Suppressor macrophage treated with lipopolysaccharide for 1 hour (primary cell): Measurements from ENCODE around the gene INTS7.
"Not testable (repeated sequence)": the region's sequence is repeated elsewhere in the genome, so short reads cannot be mapped to it uniquely, and the experiment has no call there.

ENCODE experiments used
- DNase-seq, 3 donors: peaks; one replicate each; pipeline ENCODE4 v3.0.0-alpha.2; 2020 to 2022

INTS7 gene

DNA sequence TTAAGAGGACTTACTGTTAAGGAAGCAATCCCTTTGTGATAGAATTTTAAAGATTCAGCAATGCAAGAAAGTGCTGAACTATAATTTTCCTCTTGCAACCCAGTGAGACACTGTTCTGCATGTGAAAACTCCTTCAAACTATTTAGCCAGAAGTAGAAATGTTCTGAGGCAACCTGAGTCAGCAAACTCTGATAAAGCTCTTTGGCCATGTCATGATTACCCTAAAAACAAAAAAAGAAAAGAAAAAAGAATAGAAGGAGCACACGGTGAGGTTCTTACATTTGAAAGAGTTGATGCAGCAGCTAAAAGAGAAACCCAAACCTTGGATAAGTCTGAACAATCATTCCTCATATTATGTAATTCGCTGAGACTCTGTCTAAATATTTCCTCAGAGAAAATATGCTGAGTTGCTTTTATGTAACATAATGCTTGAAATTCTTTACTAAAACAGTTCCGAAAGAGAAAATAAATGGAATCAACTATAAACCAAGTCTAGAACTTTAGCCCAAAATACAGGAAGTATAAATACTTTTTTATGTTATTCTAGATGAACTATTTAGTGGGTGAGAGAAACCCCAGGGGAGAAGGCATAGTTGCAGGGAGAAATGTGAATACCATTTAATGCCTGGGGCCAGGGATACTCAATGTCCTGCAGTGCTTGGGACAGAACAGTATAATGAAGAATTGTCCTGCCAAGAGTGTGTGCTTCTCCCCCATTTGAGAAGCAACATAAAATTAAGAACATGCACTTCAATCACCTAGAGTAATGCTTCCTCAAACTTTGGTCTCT, 60.0 kb downstream of the INTS7 start:
- peak in 1 of 3 donors; percentile 4 for DNase-seq

DNA sequence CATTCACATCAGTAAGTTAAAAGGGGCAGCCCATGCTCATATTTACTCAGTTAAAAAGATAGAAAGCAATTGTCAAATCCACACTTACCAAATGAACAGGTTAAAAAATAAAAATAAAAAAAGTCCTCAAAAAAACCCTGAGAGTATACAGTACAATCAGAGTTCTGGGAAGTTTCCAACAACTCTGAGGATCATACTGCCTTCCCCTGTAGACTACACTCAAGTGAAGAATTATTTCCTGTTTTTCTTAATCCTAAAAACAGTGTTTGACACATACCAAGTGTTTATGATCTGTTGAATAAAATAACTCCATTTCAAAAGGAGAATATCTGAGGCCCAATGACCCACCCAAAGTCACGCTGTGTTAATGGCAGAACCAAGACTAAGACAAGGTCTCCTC, 61.8 kb downstream of the INTS7 start:
- no peak for DNase-seq

DNA sequence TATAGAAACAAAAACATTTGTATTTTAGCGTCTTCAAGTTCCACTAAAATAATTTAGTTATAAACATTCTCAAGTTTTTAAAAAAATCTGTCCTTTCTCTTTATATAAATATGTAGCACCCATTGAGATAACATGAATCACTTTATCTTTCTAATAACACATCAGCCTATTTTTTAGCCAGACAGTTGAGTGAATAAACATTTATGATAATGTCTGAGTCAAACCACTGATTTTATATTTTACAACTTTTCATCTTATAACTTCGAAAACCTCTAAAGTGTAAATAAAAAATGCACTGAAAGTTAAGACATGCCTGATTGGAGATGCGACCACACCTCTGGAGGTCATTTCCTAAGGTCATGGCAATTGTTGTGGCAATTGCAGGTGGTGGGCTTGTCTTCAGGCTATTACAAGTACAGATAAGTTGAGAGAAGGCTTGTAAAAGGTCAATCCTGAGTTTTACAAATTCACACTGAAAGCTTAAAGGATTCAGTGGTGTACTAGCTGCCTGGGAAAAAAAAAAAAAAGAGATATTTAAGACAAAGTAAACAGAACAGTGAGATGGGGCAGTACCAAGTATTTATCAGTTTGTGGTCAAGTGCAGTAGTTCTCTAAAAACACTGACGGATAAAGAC, 67.0 kb downstream of the INTS7 start:
- DNase-seq, result no peak

DNA sequence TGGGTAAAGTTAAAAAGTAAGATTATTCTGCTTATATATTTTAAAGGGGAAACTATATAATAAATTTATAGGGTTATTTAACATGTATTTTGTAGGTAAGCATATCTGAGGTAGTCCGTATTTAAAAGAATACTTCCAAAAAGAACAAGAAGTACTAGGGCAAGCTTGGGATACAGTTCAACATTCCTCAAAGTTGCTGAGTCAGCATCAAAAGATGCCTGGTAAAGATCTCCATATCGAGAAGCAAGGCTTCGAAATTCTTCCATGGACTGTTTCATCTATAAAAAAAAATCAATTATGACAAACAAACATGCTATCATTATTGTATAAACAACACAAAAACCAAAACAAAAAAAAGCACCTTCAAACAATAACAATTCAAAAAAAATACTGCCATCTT, 67.7 kb downstream of the INTS7 start:
- DNase-seq, result no peak

DNA sequence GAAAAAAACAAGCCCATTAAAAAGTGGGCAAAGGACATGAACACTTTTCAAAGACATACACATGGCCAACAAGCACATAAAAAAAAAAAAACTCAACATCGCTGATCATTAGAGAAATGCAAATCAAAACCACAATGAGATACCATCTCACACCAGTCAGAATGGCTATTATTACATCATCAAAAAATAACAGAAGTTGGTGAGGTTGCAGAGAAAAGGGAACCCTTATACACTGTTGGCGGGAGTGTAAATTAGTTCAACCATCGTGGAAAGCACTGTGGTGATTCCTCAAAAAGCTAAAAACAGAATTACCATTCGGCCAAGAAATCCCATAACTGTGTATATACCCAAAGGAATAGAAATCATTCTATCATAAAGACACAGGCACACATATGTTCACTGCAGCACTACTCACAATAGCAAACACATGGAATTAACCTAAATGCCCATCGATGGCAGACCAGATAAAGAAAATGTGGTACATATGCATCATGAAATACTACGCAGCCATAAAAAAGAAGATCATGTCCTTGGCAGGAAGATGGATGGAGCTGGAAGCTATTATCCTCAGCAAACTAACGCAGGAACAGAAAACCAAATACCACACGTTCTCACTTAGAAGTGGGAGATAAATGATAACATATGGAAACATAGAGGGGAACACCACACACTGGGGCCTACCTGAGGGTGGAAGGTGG, 70.1 kb downstream of the INTS7 start:
- peak; percentile 57 to 82 (median 77) for DNase-seq

DNA sequence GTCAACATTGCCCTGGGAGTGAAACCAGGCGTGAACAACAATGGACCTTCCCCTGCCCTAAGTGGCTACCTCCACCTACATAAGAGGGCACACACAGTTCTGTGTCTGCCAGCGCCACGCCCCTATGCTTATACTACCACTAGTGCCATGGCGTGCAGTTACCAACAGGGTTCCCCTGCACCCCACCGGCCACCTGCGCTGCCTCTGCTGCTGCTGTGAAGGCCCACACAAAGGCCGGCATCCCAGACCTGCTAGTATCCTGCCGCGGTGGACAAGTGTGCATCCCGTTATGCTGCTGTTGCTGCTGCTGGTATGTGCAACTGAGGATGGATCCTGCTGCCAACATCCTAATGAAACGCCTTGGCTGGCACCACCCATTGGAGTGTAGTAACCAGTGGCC, 75.7 kb downstream of the INTS7 start:
- no peak for DNase-seq

DNA sequence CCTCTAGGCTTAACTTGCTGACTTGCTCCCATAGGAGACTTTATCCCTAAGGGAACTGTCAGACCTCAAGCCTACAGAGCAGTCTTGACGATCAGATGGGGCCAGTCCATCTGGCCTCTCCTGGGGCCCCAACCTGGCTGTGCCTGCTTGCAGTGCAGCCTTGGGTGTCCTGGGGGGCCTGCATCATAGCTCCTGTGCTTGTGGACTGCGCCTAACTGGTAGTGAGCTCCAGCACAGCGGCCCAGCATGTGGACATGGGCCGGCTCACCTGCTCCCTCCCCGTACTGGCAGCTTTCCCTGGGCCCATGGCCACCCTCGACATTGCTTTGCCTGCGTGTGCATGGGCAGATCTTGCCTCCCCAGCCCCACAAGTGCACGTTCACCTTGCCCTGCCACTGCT, 76.1 kb downstream of the INTS7 start:
- DNase-seq, result no peak

DNA sequence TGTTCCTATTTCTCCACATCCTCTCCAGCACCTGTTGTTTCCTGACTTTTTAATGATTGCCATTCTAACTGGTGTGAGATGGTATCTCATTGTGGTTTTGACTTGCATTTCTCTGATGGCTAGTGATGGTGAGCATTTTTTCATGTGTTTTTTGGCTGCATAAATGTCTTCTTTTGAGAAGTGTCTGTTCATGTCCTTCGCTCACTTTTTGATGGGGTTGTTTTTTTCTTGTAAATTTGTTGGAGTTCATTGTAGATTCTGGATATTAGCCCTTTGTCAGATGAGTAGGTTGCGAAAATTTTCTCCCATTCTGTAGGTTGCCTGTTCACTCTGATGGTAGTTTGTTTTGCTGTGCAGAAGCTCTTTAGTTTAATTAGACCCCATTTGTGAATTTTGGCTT, 81.3 kb downstream of the INTS7 start:
- DNase-seq, result not testable (repeated sequence)

DNA sequence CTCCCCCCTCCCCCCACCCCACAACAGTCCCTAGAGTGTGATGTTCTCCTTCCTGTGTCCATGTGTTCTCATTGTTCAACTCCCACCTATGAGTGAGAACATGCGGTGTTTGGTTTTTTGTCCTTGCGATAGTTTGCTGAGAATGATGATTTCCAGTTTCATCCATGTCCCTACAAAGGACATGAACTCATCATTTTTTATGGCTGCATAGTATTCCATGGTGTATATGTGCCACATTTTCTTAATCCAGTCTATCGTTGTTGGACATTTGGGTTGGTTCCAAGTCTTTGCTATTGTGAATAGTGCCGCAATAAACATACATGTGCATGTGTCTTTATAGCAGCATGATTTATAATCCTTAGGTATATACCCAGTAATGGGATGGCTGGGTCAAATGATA, 81.8 kb downstream of the INTS7 start:
- not testable (repeated sequence) for DNase-seq

DNA sequence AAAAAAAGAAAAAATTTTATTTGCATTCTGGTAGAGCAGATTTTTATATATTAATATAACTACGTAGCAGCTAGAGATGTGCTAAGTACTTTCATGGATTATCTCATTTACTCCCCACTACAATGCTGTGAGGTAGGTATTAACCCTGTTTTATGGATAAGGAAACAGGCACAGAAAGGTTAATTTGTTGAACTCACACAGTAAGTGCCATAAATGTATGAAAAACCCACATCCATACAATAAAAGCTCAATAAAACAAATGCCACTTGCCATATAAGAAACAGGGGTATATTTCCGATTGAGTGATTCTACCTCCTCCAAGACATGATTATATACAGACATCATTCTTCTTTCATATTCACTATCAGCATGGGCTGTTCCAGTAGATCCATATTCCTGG, 83.1 kb downstream of the INTS7 start:
- DNase-seq, result no peak

DNA sequence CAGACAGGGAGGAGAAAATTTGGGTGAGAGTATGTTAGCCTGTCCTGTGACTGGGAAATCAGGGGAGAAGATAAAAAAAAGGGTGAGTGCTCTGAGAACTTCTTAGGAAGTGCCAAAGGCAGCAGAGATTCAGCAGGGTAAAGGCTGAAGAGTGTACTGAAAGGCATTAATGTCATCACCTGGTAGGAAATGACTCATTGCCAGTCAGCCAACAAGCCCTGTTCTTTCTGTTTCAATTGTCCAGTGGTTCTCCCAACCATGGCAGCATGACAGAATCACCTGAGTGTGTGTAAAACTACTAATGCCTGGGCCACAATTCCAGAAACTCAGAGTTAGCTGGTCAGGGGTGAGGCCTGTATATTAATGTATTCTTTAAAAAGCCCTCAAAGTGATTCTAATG, 83.5 kb downstream of the INTS7 start:
- DNase-seq, result peak; percentile 34 to 65 (median 38)

DNA sequence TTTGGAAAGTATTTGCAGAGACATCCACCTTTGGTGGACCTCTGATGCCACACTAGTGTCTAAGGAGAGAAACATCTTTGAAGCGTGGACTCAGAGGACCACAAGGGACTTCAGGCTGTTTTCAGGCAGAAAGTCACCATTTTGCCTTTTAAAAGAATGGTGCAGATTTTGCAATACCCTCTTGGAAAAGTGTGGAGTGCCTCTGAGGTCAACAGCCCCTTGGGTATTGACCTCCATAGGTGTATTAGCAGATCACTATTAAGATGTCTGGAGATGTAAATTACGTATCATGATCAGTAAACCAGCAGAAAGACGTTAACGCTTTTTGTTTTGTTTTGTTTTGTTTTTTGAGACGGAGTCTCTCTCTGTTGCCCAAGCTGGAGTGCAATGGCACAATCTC, 87.0 kb downstream of the INTS7 start:
- DNase-seq, result no peak

DNA sequence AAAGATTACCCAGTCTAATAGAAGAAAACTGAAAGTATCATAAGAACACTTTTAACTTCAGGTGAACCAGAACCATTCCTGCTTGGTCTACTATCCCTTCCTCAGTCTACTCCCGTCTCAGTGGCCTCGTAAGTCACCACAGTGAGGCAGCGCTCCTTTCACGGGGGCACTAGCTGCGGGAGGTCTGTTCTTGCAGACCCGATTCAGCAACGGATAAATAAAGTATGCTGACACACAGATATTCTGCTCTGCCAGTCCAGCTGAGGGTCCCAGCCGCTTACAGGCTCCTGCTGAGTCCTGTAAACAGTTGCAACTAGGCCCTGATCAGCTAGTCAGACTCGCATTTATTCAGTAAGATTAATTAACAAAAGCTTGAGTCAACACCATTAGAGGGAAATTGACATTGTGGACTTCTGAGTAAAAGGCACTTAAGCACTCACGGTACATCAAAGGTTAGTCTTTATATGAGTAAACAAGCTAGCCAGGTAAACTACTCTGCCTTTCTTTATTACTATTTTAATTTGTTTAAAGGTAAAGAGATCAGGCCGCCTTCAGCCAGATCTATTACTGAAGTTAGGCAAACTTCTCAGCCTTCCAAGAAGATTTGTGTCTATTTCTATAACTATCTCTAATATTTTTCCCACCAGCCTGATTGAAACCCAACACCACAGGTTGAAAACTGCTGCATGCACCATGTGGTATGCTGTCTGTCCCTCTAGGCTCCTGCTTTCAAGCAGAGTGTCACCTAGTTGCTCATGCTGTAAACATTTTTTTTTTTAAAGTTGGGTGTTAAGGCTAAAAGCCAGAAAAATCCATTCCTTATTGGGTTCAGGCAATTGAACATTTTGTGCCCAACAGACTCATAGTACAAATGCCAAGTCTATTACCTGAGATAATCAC, 87.7 kb downstream of the INTS7 start:
- DNase-seq, result no peak

DNA sequence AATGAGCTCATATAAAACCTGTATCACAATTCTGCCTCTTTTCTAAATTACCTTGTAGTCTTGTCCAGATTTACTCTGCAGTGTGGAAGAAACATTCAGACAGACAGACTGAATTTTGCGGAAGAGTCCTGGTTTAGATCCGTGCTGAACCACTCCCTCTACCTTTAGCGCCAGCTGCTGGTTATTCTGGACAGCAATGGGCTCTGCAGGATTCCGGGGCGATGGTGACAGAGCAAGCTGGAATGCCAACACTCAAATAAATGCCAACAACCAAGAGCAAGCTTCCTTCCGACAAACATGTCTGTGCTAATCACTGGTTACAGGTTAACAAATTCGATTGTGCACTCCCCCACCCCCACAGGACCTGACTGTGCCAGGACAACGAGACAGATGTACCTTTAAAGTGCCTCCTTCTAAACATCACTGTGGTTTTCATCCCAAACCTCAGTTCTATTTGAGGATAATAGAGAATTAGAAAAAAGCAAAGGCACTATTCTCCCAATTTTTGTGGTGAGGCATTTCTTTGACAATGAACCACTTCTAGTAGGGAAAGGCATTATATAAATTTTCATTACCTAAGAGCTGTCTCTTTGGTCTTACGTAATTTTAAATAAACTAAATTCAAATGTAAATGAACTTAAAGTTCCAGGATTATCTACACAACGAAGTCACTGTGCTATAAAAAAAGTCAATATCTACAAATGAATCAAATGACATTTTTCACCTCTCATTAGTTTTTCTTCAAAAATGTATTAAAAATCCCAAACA, 90.4 kb downstream of the INTS7 start:
- no peak for DNase-seq

DNA sequence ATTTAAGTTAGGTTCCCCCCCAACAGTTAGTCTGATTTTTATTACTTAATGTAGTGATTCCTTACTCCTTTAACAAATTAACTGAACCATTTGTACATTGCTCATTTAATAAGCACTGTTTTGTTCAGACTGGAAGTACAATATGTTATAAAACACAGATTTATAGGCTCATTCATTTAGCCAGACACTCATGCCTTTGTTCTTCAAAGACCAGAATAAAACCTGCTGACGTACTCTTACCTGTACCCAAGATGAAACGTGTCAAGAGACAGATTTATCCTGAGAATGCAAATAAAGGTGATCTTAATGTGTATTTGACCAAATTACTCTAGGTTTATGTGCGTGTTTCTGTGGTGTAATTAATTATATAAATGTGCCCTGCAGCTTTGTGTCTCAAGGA, 92.8 kb downstream of the INTS7 start:
- DNase-seq, result no peak

DNA sequence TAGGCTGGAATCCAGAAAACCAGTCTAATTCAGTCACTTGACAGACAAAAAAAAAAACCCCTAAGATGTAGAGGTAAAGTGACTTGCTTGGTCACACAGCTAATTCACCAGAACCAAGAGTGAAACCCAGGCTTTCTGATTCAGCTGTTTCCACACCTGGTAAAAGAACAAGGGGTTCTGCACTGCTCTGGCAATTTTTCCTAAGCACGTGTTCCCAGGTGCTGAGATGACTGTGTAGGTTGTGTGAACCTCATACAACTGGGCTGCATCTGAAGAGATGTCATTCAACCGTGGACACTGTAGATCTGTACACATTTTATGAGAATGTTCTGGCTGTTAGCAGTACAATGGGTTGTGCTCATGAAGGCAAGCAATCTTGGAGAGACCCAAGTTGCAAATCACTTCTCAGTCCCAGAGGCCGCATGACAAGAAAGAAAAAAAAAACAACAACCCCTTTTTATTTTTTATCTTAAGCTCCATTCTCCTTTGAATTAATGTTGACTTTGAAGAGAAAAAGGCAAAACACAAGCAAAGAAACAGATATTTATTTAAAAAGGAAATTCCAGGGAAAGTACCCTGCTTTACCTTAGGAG, 95.4 kb downstream of the INTS7 start:
- DNase-seq, result no peak

DNA sequence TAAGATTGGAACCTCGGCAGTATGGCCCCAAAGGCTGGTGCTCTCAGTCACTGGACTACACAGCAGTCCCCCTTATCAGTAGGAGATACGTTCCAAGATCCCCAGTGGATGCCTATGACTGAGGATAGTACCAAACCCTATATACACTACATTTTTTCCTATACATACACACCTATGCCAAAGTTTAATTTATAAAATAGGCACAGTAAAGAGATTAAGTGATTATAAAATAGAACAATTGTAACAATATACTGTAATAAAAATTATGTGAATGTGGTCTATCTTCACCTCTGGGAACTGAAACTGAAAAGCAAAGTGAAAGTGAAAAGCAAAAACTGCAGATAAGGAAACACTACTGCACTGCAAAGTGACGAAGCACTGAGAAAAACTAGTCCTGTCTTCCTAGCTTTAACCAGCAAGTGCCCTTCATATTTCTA, 96.8 kb downstream of the INTS7 start:
- DNase-seq, result peak; percentile 65 to 87 (median 73)

DNA sequence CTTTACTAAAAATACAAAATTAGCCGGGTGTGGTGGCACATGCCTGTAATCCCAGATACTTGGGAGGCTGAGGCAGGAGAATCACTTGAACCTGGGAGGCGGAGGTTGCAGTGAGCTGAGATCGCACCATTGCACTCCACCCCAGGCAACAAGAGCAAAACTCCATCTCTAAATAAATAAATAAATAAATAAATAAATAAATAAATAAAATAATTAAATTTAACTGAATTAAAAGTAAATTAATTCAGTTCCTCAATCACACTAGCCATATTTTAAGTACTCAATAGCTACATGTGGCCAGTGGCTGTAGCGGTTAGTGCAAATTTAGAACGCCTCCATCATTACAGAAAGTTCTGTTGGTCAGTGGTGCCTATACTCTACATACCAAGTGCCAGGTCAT, 97.9 kb downstream of the INTS7 start:
- DNase-seq, result not testable (repeated sequence)

DNA sequence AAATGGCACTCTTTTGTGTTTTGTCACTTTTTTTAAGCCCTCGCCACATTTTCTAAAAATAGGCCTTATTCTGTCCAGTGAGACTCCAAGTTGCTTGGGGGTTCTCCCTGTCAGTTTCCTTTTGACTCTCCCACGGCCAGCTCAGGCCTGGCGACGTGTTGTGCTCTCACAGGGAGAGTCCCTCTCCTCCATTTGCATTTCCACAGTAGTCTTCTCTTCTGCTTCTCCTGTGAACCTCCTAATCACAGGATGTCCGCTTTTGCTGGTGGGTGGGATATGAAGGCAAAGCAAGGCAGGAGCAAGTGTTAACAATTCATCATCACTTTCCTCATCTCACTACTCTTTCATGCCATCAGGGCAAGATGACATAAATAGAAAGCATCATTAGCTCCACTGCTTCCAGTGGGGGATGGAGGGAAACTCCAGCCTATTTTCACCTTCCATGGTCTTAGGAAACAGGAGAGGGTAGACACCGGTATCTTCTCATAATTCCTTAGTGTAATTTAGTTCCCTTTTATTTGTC, 99.8 kb downstream of the INTS7 start:
- DNase-seq, result peak; percentile 81 to 96 (median 91)

DNA sequence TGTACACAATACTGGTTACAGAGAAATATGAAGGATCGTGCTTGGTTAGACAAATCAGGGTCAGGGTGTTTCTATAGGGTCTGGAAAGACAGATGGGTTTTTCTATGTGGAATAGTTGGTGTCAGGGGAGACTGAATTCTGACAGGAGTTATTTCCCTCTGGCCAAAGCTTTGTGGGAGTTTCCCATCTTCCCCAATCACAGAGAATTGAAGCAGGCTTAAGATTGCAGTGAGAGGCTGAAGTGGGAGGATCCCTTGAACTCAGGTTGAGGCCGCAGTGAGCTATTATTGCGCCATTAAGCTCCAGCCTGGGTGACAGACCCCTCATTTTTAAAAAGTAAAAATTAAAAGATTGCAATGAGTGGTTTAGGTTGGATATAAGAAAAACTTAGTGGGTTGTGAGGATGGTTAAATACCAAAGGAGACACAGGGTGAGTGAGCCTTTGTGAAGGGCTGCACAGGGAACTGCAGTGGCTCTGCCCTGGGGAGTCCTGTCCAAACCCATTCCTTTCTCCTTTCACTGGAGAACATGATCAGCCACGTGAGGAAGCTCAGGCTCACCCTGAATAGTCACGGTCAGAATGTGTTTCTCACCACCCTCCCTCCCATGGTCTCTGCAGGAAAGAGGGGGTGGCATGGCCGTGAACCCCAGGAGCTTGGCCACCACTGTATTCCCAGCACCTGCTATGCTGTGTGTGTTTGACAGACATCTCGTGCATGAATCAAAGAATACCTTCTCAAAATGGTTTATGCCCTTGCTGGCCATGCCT, 101.2 kb downstream of the INTS7 start:
- peak; percentile 66 to 83 (median 67) for DNase-seq

DNA sequence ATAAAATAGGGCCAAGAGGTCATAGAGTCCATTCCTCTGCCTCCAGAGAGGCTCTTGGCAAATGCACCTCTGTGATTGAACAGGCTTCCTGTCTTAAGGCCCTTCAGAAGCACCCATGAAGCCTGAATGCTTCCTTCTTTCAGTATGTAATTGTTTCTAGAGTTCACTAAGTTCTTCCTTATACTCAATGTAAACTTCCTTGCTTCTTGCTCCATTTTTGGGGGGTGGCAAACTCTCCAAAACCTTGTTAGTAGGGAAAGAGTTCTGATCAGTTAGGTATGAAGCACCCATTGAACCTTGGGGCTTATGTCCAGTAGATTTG, 102.5 kb downstream of the INTS7 start:
- DNase-seq, result peak in 2 of 3 donors; percentile 39 to 42
